Stomach (tissue), 4 donors: ENCODE results near the gene NUAK1.

Source experiments
- CTCF ChIP-seq, 7 experiments: fragments of 450-650 bp in 4 of 7; fragments of 200-600 bp in 3 of 7; sonication (generic) in 3 of 7; IDR thresholded peaks; one replicate each; pipeline ENCODE4 v1.5.1; 2016 to 2019; ENCODE audit warnings: antibody characterized with exemption in 7 of 7, control low read depth in 2 of 7, mild to moderate bottlenecking in 1 of 7
- POLR2A ChIP-seq, 4 donors: fragments of 450-650 bp; IDR thresholded peaks; one replicate each; pipeline ENCODE4 v1.6.1; 2016; ENCODE audit warnings: antibody characterized with exemption in 4 of 4, control low read depth in 2 of 4, mild to moderate bottlenecking in 1 of 4, moderate library complexity in 1 of 4
- POLR2AphosphoS5 ChIP-seq, 3 donors: sonication (generic); formaldehyde crosslinking; IDR thresholded peaks; one replicate each; pipeline ENCODE4 v1.6.1; 2016; ENCODE audit warnings: antibody characterized with exemption in 3 of 3

- TF ChIP-seq CTCF (IDR thresholded peaks at IDR 0.05) (no peak), POLR2A (IDR thresholded peaks at IDR 0.05) (no peak), POLR2AphosphoS5 (IDR thresholded peaks at IDR 0.05) (no peak)
These were observed 98.9 kb downstream of the NUAK1 start for GRCh38 chr12:106039646-106040404.
